Gastroesophageal sphincter (tissue), 3 donors: Measurements from ENCODE around the gene TBC1D14.

Source experiments
- POLR2A ChIP-seq, 2 donors: fragments of 450-650 bp; IDR thresholded peaks; one replicate each; pipeline ENCODE4 v1.6.1; 2017; ENCODE audit warnings: antibody characterized with exemption in 2 of 2, mild to moderate bottlenecking in 2 of 2, moderate library complexity in 1 of 2
- POLR2AphosphoS5 ChIP-seq: sonication (generic); formaldehyde crosslinking; IDR thresholded peaks from one replicate; pipeline ENCODE4 v1.6.1; 2017; ENCODE audit warnings: antibody characterized with exemption
- TF ChIP-seq, protein P1 (sequence below), 4 experiments: fragments of 200-600 bp in 2 of 4; fragments of 450-650 bp in 2 of 4; sonication (generic) in 1 of 4; IDR thresholded peaks; one replicate each; pipeline ENCODE4 v1.5.1; 2017 to 2019; ENCODE audit warnings: antibody characterized with exemption in 4 of 4, mild to moderate bottlenecking in 2 of 4, moderate library complexity in 2 of 4

DNA sequence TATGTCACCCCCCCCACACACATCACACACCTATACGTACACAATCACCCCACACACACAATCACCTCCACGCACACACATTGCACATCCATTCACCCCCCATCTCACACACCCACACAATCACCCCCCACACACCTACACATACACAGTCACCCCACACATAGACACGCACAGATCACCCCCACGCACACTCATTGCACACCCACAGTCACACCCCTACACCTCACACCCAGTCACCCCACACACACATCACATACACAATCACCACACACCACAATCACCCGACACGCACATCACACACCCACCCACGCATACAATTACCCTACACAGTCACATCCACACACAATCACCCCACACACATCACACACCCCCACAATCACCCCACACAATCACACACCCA is 117.7 kb downstream of the TBC1D14 start:
- no peak for TF ChIP-seq POLR2A (IDR thresholded peaks at IDR 0.05)
- TF ChIP-seq, protein P1, sequence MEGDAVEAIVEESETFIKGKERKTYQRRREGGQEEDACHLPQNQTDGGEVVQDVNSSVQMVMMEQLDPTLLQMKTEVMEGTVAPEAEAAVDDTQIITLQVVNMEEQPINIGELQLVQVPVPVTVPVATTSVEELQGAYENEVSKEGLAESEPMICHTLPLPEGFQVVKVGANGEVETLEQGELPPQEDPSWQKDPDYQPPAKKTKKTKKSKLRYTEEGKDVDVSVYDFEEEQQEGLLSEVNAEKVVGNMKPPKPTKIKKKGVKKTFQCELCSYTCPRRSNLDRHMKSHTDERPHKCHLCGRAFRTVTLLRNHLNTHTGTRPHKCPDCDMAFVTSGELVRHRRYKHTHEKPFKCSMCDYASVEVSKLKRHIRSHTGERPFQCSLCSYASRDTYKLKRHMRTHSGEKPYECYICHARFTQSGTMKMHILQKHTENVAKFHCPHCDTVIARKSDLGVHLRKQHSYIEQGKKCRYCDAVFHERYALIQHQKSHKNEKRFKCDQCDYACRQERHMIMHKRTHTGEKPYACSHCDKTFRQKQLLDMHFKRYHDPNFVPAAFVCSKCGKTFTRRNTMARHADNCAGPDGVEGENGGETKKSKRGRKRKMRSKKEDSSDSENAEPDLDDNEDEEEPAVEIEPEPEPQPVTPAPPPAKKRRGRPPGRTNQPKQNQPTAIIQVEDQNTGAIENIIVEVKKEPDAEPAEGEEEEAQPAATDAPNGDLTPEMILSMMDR (IDR thresholded peaks at IDR 0.05): no peak
- TF ChIP-seq POLR2AphosphoS5: no peak
